Measurements from ENCODE around the gene DCAF10. TPM values are rescaled to one million over a fixed set of nuclear protein-coding genes. Genes with fewer than 3 reads are reported as not detected.

DCAF10 gene
- total and polyA plus RNA-seq, 2 of the 13 experiments (the other 11 are each of a cell fraction or from before 2014, with no cell fraction given) = 9.2 to 20.3 TPM

DNA sequence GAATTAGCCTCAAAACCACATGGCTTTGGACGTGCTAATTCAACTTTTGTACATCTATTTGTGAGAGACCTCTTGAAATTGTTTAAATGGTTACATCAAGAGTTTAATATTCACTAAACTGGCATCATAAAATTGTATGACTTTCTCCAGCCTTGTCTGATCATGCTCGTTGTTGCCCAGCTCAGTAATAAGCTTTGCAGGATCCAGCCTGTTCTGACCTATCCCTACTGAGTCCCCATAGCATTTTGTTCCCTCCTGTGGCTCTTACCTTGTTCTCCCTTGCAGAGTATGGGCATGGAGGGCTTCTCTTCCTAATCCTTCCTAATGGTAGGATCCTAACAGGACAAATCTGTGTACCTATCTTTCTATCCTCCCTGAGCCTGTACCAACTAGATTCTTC lies 22.1 kb upstream of the DCAF10 start:
- no peak overlapping the region for H3K4me2 ChIP-seq (ENCODE audit: low read depth, low read length)
- peaks cover 17% of the 10 kb centered on the region for H3K79me2 ChIP-seq (ENCODE audit: insufficient read depth, low read length)
- H3K9me3 ChIP-seq (ENCODE audit: low read length) = no peaks in the 10 kb centered on the region
- H3K4me3 ChIP-seq (replicated peaks in 1 of 3; ENCODE audit: insufficient read depth in 1 of 3, low read depth in 2 of 3, low read length in 3 of 3) = no peak overlapping the region
- H3K4me1 ChIP-seq (ENCODE audit: insufficient read depth, low read length) = peaks cover 18% of the 10 kb centered on the region
- POLR2A ChIA-PET = no interaction called here
- H2AFZ ChIP-seq (ENCODE audit: low read length) = no peak overlapping the region
- TF ChIP-seq ARNT (IDR thresholded peaks at IDR 0.05) (no peak), ZBTB7B (CRISPR knock-in tag; IDR thresholded peaks at IDR 0.05) (no peak), ZNF224 (CRISPR knock-in tag; IDR thresholded peaks at IDR 0.05) (no peak), CHD2 (IDR thresholded peaks at IDR 0.05; ENCODE audit: low read depth, low read length) (no peak)
- TF ChIP-seq, protein P1, sequence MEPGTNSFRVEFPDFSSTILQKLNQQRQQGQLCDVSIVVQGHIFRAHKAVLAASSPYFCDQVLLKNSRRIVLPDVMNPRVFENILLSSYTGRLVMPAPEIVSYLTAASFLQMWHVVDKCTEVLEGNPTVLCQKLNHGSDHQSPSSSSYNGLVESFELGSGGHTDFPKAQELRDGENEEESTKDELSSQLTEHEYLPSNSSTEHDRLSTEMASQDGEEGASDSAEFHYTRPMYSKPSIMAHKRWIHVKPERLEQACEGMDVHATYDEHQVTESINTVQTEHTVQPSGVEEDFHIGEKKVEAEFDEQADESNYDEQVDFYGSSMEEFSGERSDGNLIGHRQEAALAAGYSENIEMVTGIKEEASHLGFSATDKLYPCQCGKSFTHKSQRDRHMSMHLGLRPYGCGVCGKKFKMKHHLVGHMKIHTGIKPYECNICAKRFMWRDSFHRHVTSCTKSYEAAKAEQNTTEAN (CRISPR knock-in tag; conservative IDR thresholded peaks at IDR 0.05) = no peak
- FAIRE-seq (no peak), ATAC-seq (no peak), DNase-seq (ENCODE audit: low spot score) (no peak)
- peaks cover 3% of the 10 kb centered on the region; the same call in 1 of the 2 replicates for H4K20me1 ChIP-seq (ENCODE audit: insufficient read depth, low read length)
- H3K27ac ChIP-seq (ENCODE audit: extremely low read length, insufficient read depth, low read length) = no peak overlapping the region
- peaks cover 11 to 68% of the 10 kb centered on the region in 2 experiments for H3K36me3 ChIP-seq (replicated peaks in 1 of 2; ENCODE audit: control insufficient read depth in 1 of 2, insufficient read depth in 2 of 2, low read length in 2 of 2)
- 100% methylated on average over 2 of the region's 2 CpGs for WGBS (ENCODE audit: low lambda C conversion rate)
- no TSS peak for BruUV-seq (replicated peaks)
- CTCF ChIA-PET (ENCODE audit: low intra/inter-chr PET ratio, low total read pairs) = no interaction called here
- H3K9ac ChIP-seq (ENCODE audit: insufficient read depth, low read depth, low read length) = no peak overlapping the region
- intact Hi-C loops (cut with micrococcal nuclease; ENCODE audit: unreplicated experiment) (no loop called here), in situ Hi-C loops (cut with HindIII; ENCODE audit: extremely low pct_ligation_motif_present, low pct_unique_long_range_greater_than_20kb) (no loop called here)
- H3K27me3 ChIP-seq (ENCODE audit: control insufficient read depth in 1 of 2, insufficient read depth in 2 of 2, low read length in 2 of 2) = no peaks in the 10 kb centered on the region

DNA sequence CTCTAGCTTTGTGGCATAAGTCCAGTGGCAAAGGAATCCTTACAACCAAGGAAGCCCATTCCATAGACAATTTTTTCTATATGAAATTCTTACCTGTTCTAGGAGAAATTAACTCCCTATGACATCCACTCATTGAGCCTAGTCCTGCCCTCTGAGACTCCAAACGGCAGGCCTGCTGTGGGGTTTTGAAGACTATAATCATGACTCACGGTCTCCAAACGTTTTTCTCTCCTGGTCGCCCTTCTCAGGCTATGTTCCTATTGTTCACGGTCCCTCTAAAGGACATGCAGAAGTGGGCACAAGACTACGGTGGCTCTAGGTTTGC lies 16.3 kb upstream of the DCAF10 start:
- Histone ChIP-seq H3K9me3 (ENCODE audit: low read length) (no peaks in the 10 kb centered on the region), H3K4me1 (ENCODE audit: insufficient read depth, low read length) (peaks cover 40% of the 10 kb centered on the region), H3K36me3 (replicated peaks in 1 of 2; ENCODE audit: control insufficient read depth in 1 of 2, insufficient read depth in 2 of 2, low read length in 2 of 2) (peaks cover 6 to 40% of the 10 kb centered on the region in 2 experiments; a peak in 4 of 5 replicates), H3K27ac (ENCODE audit: extremely low read length, insufficient read depth, low read length) (peak overlapping the region; percentile 87), H2AFZ (ENCODE audit: low read length) (no peak overlapping the region), H3K79me2 (ENCODE audit: insufficient read depth, low read length) (peaks cover 33% of the 10 kb centered on the region), H3K27me3 (ENCODE audit: control insufficient read depth in 1 of 2, insufficient read depth in 2 of 2, low read length in 2 of 2) (no peaks in the 10 kb centered on the region), H3K4me3 (replicated peaks in 1 of 3; ENCODE audit: insufficient read depth in 1 of 3, low read depth in 2 of 3, low read length in 3 of 3) (peak overlapping the region; percentile 81 to 95 (median 95)), H3K4me2 (ENCODE audit: low read depth, low read length) (peak overlapping the region; percentile 84), H3K9ac (ENCODE audit: insufficient read depth, low read depth, low read length) (peak overlapping the region; percentile 91), H4K20me1 (ENCODE audit: insufficient read depth, low read length) (peaks cover 3% of the 10 kb centered on the region; the same call in 1 of the 2 replicates)
- in situ Hi-C loops (cut with HindIII; ENCODE audit: extremely low pct_ligation_motif_present, low pct_unique_long_range_greater_than_20kb) (no loop called here), intact Hi-C loops (cut with micrococcal nuclease; ENCODE audit: unreplicated experiment) (loop anchor here (10.0 kb wide), 1 partner anchor 299 kb away; the partner anchor contains the start of gene POLR1E)
- WGBS (ENCODE audit: low lambda C conversion rate) = 0% methylated on average over 6 of the region's 6 CpGs
- CTCF ChIA-PET (ENCODE audit: low intra/inter-chr PET ratio, low total read pairs) = no interaction called here
- FAIRE-seq (no peak), DNase-seq (ENCODE audit: low spot score) (no peak), ATAC-seq (no peak)
- POLR2A ChIA-PET = interaction anchor here (1.2 to 2.0 kb wide), 5 partner anchors 13 to 298 kb away, joined by 4 to 29 read pairs (median 6); partner anchors contain the start of genes DCAF10, POLR1E and TRMT10B
- BruUV-seq (replicated peaks) = TSS peak; percentile 45
- TF ChIP-seq ARID2 (CRISPR knock-in tag; IDR thresholded peaks at IDR 0.05; ENCODE audit: borderline replicate concordance) = 0 out of 2 replicates have a peak, but pooled peaks have one; percentile 16
- TF ChIP-seq, protein P2, sequence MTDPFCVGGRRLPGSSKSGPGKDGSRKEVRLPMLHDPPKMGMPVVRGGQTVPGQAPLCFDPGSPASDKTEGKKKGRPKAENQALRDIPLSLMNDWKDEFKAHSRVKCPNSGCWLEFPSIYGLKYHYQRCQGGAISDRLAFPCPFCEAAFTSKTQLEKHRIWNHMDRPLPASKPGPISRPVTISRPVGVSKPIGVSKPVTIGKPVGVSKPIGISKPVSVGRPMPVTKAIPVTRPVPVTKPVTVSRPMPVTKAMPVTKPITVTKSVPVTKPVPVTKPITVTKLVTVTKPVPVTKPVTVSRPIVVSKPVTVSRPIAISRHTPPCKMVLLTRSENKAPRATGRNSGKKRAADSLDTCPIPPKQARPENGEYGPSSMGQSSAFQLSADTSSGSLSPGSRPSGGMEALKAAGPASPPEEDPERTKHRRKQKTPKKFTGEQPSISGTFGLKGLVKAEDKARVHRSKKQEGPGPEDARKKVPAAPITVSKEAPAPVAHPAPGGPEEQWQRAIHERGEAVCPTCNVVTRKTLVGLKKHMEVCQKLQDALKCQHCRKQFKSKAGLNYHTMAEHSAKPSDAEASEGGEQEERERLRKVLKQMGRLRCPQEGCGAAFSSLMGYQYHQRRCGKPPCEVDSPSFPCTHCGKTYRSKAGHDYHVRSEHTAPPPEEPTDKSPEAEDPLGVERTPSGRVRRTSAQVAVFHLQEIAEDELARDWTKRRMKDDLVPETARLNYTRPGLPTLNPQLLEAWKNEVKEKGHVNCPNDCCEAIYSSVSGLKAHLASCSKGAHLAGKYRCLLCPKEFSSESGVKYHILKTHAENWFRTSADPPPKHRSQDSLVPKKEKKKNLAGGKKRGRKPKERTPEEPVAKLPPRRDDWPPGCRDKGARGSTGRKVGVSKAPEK (CRISPR knock-in tag; IDR thresholded peaks at IDR 0.05; ENCODE audit: borderline replicate concordance) = no peak

All from HepG2 (cell line).